Measurements from ENCODE around the gene CBS. TPM values are rescaled to one million over a fixed set of nuclear protein-coding genes. Genes with fewer than 3 reads are reported as not detected.

Gene CBS
- total RNA-seq, 8 experiments from 2014 or later, result 8.3 to 78.8 (median 53.7) TPM

GRCh38 chr21:43027846-43028731 lies 47.5 kb downstream of the CBS start:
- in situ Hi-C loops (cut with MboI; ENCODE audit: low pct_unique_long_range_greater_than_20kb in 2 of 9, low sequenced_read_pairs in 9 of 9, unreplicated experiment in 9 of 9), result no loop called here
- WGBS, 10 experiments, result 86 to 96% (median 92%) methylated on average over 3 to 15 of the region's 27 CpGs; no CpG with 5 or more reads in 2 of the 10 experiments
- ATAC-seq (replicated peaks in 6 of 8), result no peak

GRCh38 chr21:43025636-43026180 lies 49.9 kb downstream of the CBS start:
- H3K4me1 ChIP-seq (replicated peaks in 1 of 2), result no peaks in the 10 kb centered on the region
- WGBS, 10 experiments, result 60 to 100% (median 89%) methylated on average over 1 to 5 of the region's 6 CpGs; no CpG with 5 or more reads in 2 of the 10 experiments
- H3K4me3 ChIP-seq, result no peak overlapping the region
- ATAC-seq (replicated peaks in 6 of 8), result no peak
- in situ Hi-C loops (cut with MboI; ENCODE audit: low pct_unique_long_range_greater_than_20kb in 2 of 9, low sequenced_read_pairs in 9 of 9, unreplicated experiment in 9 of 9), result no loop called here
- H3K27ac ChIP-seq, result no peak overlapping the region

More at GRCh38 chr21:43027846-43028731, 47.5 kb downstream of the CBS start:
- Histone ChIP-seq H3K4me1 (replicated peaks in 1 of 2) (no peaks in the 10 kb centered on the region), H3K4me3 (no peak overlapping the region), H3K27ac (no peak overlapping the region)

GRCh38 chr21:43024439-43025136 lies 51.0 kb downstream of the CBS start:
- Histone ChIP-seq H3K27ac (no peak overlapping the region), H3K4me1 (replicated peaks in 1 of 2) (no peaks in the 10 kb centered on the region), H3K4me3 (no peak overlapping the region)
- in situ Hi-C loops (cut with MboI; ENCODE audit: low pct_unique_long_range_greater_than_20kb in 2 of 9, low sequenced_read_pairs in 9 of 9, unreplicated experiment in 9 of 9), result no loop called here
- ATAC-seq (replicated peaks in 6 of 8), result no peak
- 75 to 100% (median 91%) methylated on average over 3 to 14 of the region's 17 CpGs for WGBS, 10 experiments

GRCh38 chr21:43023175-43023574 lies 52.5 kb downstream of the CBS start:
- H3K4me1 ChIP-seq (replicated peaks in 1 of 2), result no peaks in the 10 kb centered on the region
- 86 to 100% (median 96%) methylated on average over 1 to 8 of the region's 8 CpGs for whole genome bisulfite sequencing, 10 experiments
- no peak overlapping the region for H3K4me3 ChIP-seq
- no peak overlapping the region for H3K27ac ChIP-seq
- in situ Hi-C loops (cut with MboI; ENCODE audit: low pct_unique_long_range_greater_than_20kb in 2 of 9, low sequenced_read_pairs in 9 of 9, unreplicated experiment in 9 of 9), result no loop called here
- no peak for ATAC-seq (replicated peaks in 6 of 8)

- ATAC-seq (replicated peaks in 6 of 8), result no peak
- WGBS, 10 experiments, result 90 to 100% (median 100%) methylated on average over 1 to 8 of the region's 28 CpGs; no CpG with 5 or more reads in 3 of the 10 experiments
- H3K4me1 ChIP-seq (replicated peaks in 1 of 2), result no peaks in the 10 kb centered on the region
- in situ Hi-C loops (cut with MboI; ENCODE audit: low pct_unique_long_range_greater_than_20kb in 2 of 9, low sequenced_read_pairs in 9 of 9, unreplicated experiment in 9 of 9), result no loop called here
- no peak overlapping the region for H3K27ac ChIP-seq
- H3K4me3 ChIP-seq, result no peak overlapping the region
Measured at GRCh38 chr21:43021756-43022600, 53.7 kb downstream of the CBS start.

- in situ Hi-C loops (cut with MboI; ENCODE audit: low pct_unique_long_range_greater_than_20kb in 2 of 9, low sequenced_read_pairs in 9 of 9, unreplicated experiment in 9 of 9), result no loop called here
- 61 to 100% (median 87%) methylated on average over 1 to 9 of the region's 10 CpGs; no CpG with 5 or more reads in 4 of the 10 experiments for WGBS, 10 experiments
- no peak overlapping the region for H3K4me3 ChIP-seq
- no peaks in the 10 kb centered on the region for H3K4me1 ChIP-seq (replicated peaks in 1 of 2)
- no peak for ATAC-seq (replicated peaks in 6 of 8)
- H3K27ac ChIP-seq, result no peak overlapping the region
Measured at GRCh38 chr21:43021191-43021590, 54.4 kb downstream of the CBS start.

GRCh38 chr21:43020771-43021170 lies 54.9 kb downstream of the CBS start:
- Histone ChIP-seq H3K4me1 (replicated peaks in 1 of 2) (no peaks in the 10 kb centered on the region), H3K4me3 (no peak overlapping the region), H3K27ac (no peak overlapping the region)
- in situ Hi-C loops (cut with MboI; ENCODE audit: low pct_unique_long_range_greater_than_20kb in 2 of 9, low sequenced_read_pairs in 9 of 9, unreplicated experiment in 9 of 9), result no loop called here
- 80 to 100% (median 97%) methylated on average over 1 to 2 of the region's 6 CpGs; no CpG with 5 or more reads in 6 of the 10 experiments for WGBS, 10 experiments
- ATAC-seq (replicated peaks in 6 of 8), result no peak

- Histone ChIP-seq H3K4me1 (replicated peaks in 1 of 2) (no peaks in the 10 kb centered on the region), H3K27ac (no peak overlapping the region), H3K4me3 (no peak overlapping the region)
- in situ Hi-C loops (cut with MboI; ENCODE audit: low pct_unique_long_range_greater_than_20kb in 2 of 9, low sequenced_read_pairs in 9 of 9, unreplicated experiment in 9 of 9), result no loop called here
- 40 to 100% (median 93%) methylated on average over 1 to 7 of the region's 13 CpGs; no CpG with 5 or more reads in 2 of the 10 experiments for WGBS, 10 experiments
- ATAC-seq (replicated peaks in 6 of 8), result no peak
Measured at GRCh38 chr21:43020177-43020576, 55.5 kb downstream of the CBS start.

- no peak for ATAC-seq (replicated peaks in 6 of 8)
- no peak overlapping the region for H3K4me3 ChIP-seq
- in situ Hi-C loops (cut with MboI; ENCODE audit: low pct_unique_long_range_greater_than_20kb in 2 of 9, low sequenced_read_pairs in 9 of 9, unreplicated experiment in 9 of 9), result no loop called here
- H3K27ac ChIP-seq, result no peak overlapping the region
- no peaks in the 10 kb centered on the region for H3K4me1 ChIP-seq (replicated peaks in 1 of 2)
- WGBS, 10 experiments, result 83 to 100% (median 100%) methylated on average over 1 to 4 of the region's 10 CpGs; no CpG with 5 or more reads in 5 of the 10 experiments
Measured at GRCh38 chr21:43018519-43018918, 57.1 kb downstream of the CBS start.

GRCh38 chr21:43016728-43017127 lies 58.9 kb downstream of the CBS start:
- no peak overlapping the region for H3K4me3 ChIP-seq
- WGBS, 10 experiments, result 78 to 100% (median 88%) methylated on average over 1 to 13 of the region's 13 CpGs; no CpG with 5 or more reads in 1 of the 10 experiments
- no peak for ATAC-seq (replicated peaks in 6 of 8)
- in situ Hi-C loops (cut with MboI; ENCODE audit: low pct_unique_long_range_greater_than_20kb in 2 of 9, low sequenced_read_pairs in 9 of 9, unreplicated experiment in 9 of 9), result no loop called here
- no peak overlapping the region for H3K27ac ChIP-seq
- no peaks in the 10 kb centered on the region for H3K4me1 ChIP-seq (replicated peaks in 1 of 2)

GRCh38 chr21:43015906-43016540 lies 59.6 kb downstream of the CBS start:
- H3K27ac ChIP-seq, result no peak overlapping the region
- ATAC-seq (replicated peaks in 6 of 8), result no peak
- in situ Hi-C loops (cut with MboI; ENCODE audit: low pct_unique_long_range_greater_than_20kb in 2 of 9, low sequenced_read_pairs in 9 of 9, unreplicated experiment in 9 of 9), result no loop called here
- H3K4me3 ChIP-seq, result no peak overlapping the region
- 83 to 100% (median 93%) methylated on average over 1 to 9 of the region's 13 CpGs; no CpG with 5 or more reads in 1 of the 10 experiments for WGBS, 10 experiments
- H3K4me1 ChIP-seq (replicated peaks in 1 of 2), result no peaks in the 10 kb centered on the region

- Histone ChIP-seq H3K4me1 (replicated peaks in 1 of 2) (no peaks in the 10 kb centered on the region), H3K27ac (no peak overlapping the region), H3K4me3 (no peak overlapping the region)
- ATAC-seq (replicated peaks in 6 of 8), result no peak
- WGBS, 10 experiments, result 40 to 100% (median 80%) methylated on average over 1 to 6 of the region's 6 CpGs; no CpG with 5 or more reads in 1 of the 10 experiments
- in situ Hi-C loops (cut with MboI; ENCODE audit: low pct_unique_long_range_greater_than_20kb in 2 of 9, low sequenced_read_pairs in 9 of 9, unreplicated experiment in 9 of 9), result no loop called here
Measured at GRCh38 chr21:43012596-43012995, 63.0 kb downstream of the CBS start.
